ENCODE data around the gene PNISR.

The PNISR gene

GRCh38 chr6:99425647-99426450 is 741 bp upstream of the PNISR start:
- Histone ChIP-seq H3K18ac (ENCODE audit: low read depth in 1 of 2, low read length in 2 of 2) (peak overlapping the region; percentile 90 to 97), H2BK5ac (ENCODE audit: low read depth, low read length, poor library complexity, severe bottlenecking) (peak overlapping the region; percentile 97), H3K4me1 (ENCODE audit: control insufficient read depth, insufficient read depth, low read depth, low read length) (peaks cover 12% of the 10 kb centered on the region), H3K79me1 (replicated peaks; ENCODE audit: low read length, poor library complexity, severe bottlenecking) (peaks cover 8% of the 10 kb centered on the region), H3K14ac (ENCODE audit: low read length in 2 of 2) (no peak overlapping the region), H2AK5ac (ENCODE audit: low read length, severe bottlenecking) (peak overlapping the region; percentile 82), H3K27ac (ENCODE audit: low read length, poor library complexity, severe bottlenecking) (peak overlapping the region; percentile 100), H2BK15ac (ENCODE audit: low read depth, poor library complexity, severe bottlenecking) (peak overlapping the region; percentile 69), H3K36me3 (ENCODE audit: control insufficient read depth in 1 of 2, insufficient read depth in 2 of 2, low read depth in 1 of 2, low read length in 2 of 2) (peaks cover 3 to 36% of the 10 kb centered on the region in 2 experiments), H3K4ac (ENCODE audit: low read depth in 1 of 2, low read length in 2 of 2) (peak overlapping the region; percentile 96 to 98), H2BK12ac (ENCODE audit: low read length in 2 of 2) (peak overlapping the region in 1 of 2 experiments; percentile 59), H3K27me3 (ENCODE audit: control insufficient read depth in 1 of 2, insufficient read depth in 1 of 2, low read length in 2 of 2) (no peaks in the 10 kb centered on the region), H4K91ac (ENCODE audit: low read length) (peak overlapping the region; percentile 92), H2BK120ac (ENCODE audit: low read depth, low read length) (peak overlapping the region; percentile 85), H3K9ac (ENCODE audit: low read length) (peak overlapping the region; percentile 100), H3K23ac (ENCODE audit: low read length in 2 of 2) (peak overlapping the region; percentile 63 to 90), H4K8ac (ENCODE audit: low read length) (peak overlapping the region; percentile 94), H3K4me2 (ENCODE audit: low read length, poor library complexity, severe bottlenecking) (peak overlapping the region; percentile 90), H2AFZ (ENCODE audit: low read depth, low read length) (peak overlapping the region; percentile 80), H3K9me3 (ENCODE audit: control insufficient read depth, low read length) (no peaks in the 10 kb centered on the region), H3K4me3 (ENCODE audit: insufficient read depth in 1 of 2, low read depth in 1 of 2, low read length in 2 of 2) (peak overlapping the region; percentile 67 to 99)
- WGBS, result 4% methylated on average over 28 of the region's 29 CpGs
- DNase-seq, result peak; percentile 94

DNA sequence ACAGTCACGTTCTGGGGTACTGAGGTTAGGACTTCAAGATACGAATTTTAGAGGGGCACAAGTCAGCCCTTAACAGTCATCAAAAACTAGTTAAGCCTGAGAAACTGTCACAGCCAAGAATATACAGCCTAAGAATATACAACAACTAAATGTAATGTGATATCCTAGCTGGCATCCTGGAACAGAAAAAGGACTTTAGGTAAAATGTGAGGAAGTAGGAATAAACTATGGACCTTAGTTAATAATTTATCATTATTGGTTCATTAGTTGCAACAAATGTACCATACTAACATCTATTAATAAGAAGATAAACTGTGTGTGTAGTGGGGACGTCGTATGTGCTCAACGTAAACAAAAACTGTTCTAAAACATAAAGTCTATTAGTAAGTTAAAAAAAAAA is 1.1 kb downstream of the PNISR start:
- H2BK12ac ChIP-seq (ENCODE audit: low read length in 2 of 2), result no peak overlapping the region
- H2BK5ac ChIP-seq (ENCODE audit: low read depth, low read length, poor library complexity, severe bottlenecking), result no peak overlapping the region
- H2AK5ac ChIP-seq (ENCODE audit: low read length, severe bottlenecking), result no peak overlapping the region
- no peak overlapping the region for H3K27ac ChIP-seq (ENCODE audit: low read length, poor library complexity, severe bottlenecking)
- peaks cover 6% of the 10 kb centered on the region for H3K79me1 ChIP-seq (replicated peaks; ENCODE audit: low read length, poor library complexity, severe bottlenecking)
- peak overlapping the region; percentile 100 for H3K9ac ChIP-seq (ENCODE audit: low read length)
- no peak overlapping the region for H4K91ac ChIP-seq (ENCODE audit: low read length)
- no peaks in the 10 kb centered on the region for H3K27me3 ChIP-seq (ENCODE audit: control insufficient read depth in 1 of 2, insufficient read depth in 1 of 2, low read length in 2 of 2)
- H3K18ac ChIP-seq (ENCODE audit: low read depth in 1 of 2, low read length in 2 of 2), result no peak overlapping the region
- no peak for DNase-seq
- H3K4me3 ChIP-seq (ENCODE audit: insufficient read depth in 1 of 2, low read depth in 1 of 2, low read length in 2 of 2), result peak overlapping the region in 1 of 2 experiments; percentile 99
- H3K9me3 ChIP-seq (ENCODE audit: control insufficient read depth, low read length), result no peaks in the 10 kb centered on the region
- no peak overlapping the region for H3K4ac ChIP-seq (ENCODE audit: low read depth in 1 of 2, low read length in 2 of 2)
- H3K36me3 ChIP-seq (ENCODE audit: control insufficient read depth in 1 of 2, insufficient read depth in 2 of 2, low read depth in 1 of 2, low read length in 2 of 2), result peaks cover 3 to 30% of the 10 kb centered on the region in 2 experiments
- no peak overlapping the region for H3K23ac ChIP-seq (ENCODE audit: low read length in 2 of 2)
- H2BK15ac ChIP-seq (ENCODE audit: low read depth, poor library complexity, severe bottlenecking), result no peak overlapping the region
- H2AFZ ChIP-seq (ENCODE audit: low read depth, low read length), result no peak overlapping the region
- no peak overlapping the region for H3K14ac ChIP-seq (ENCODE audit: low read length in 2 of 2)
- H3K4me1 ChIP-seq (ENCODE audit: control insufficient read depth, insufficient read depth, low read depth, low read length), result peaks cover 12% of the 10 kb centered on the region
- H3K4me2 ChIP-seq (ENCODE audit: low read length, poor library complexity, severe bottlenecking), result peak overlapping the region; percentile 52
- no peak overlapping the region for H2BK120ac ChIP-seq (ENCODE audit: low read depth, low read length)
- no peak overlapping the region for H4K8ac ChIP-seq (ENCODE audit: low read length)
- WGBS, result 86% methylated on average over 2 of the region's 5 CpGs

DNA sequence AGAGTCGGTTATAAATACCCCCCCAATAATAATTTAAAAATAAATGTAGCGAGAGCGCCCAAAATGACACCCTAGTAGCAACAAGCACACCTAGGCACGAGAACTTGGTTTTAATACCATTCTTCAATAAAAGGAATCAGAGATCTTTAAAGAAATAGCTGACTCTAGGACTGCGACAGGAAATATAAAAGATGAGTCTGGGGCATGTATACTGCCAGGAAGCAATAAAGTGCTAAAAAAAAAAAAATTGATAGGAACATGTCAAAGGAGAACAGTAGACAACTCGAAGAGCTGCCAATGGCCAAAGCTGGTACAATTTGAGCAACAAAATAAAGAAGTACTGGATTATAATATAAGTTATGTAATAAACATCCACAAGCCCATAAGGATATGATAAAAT is 2.2 kb downstream of the PNISR start:
- Histone ChIP-seq H3K27me3 (ENCODE audit: control insufficient read depth in 1 of 2, insufficient read depth in 1 of 2, low read length in 2 of 2) (no peaks in the 10 kb centered on the region), H4K8ac (ENCODE audit: low read length) (no peak overlapping the region), H3K36me3 (ENCODE audit: control insufficient read depth in 1 of 2, insufficient read depth in 2 of 2, low read depth in 1 of 2, low read length in 2 of 2) (peaks cover 3 to 26% of the 10 kb centered on the region in 2 experiments), H3K9me3 (ENCODE audit: control insufficient read depth, low read length) (no peaks in the 10 kb centered on the region), H3K4ac (ENCODE audit: low read depth in 1 of 2, low read length in 2 of 2) (no peak overlapping the region), H3K79me1 (replicated peaks; ENCODE audit: low read length, poor library complexity, severe bottlenecking) (peaks cover 5% of the 10 kb centered on the region), H3K27ac (ENCODE audit: low read length, poor library complexity, severe bottlenecking) (no peak overlapping the region), H2BK120ac (ENCODE audit: low read depth, low read length) (no peak overlapping the region), H3K4me1 (ENCODE audit: control insufficient read depth, insufficient read depth, low read depth, low read length) (peaks cover 11% of the 10 kb centered on the region), H2AK5ac (ENCODE audit: low read length, severe bottlenecking) (no peak overlapping the region), H2BK5ac (ENCODE audit: low read depth, low read length, poor library complexity, severe bottlenecking) (no peak overlapping the region), H3K14ac (ENCODE audit: low read length in 2 of 2) (no peak overlapping the region), H4K91ac (ENCODE audit: low read length) (no peak overlapping the region), H3K23ac (ENCODE audit: low read length in 2 of 2) (no peak overlapping the region), H3K4me2 (ENCODE audit: low read length, poor library complexity, severe bottlenecking) (no peak overlapping the region), H2BK15ac (ENCODE audit: low read depth, poor library complexity, severe bottlenecking) (no peak overlapping the region), H3K18ac (ENCODE audit: low read depth in 1 of 2, low read length in 2 of 2) (no peak overlapping the region), H2BK12ac (ENCODE audit: low read length in 2 of 2) (no peak overlapping the region), H3K4me3 (ENCODE audit: insufficient read depth in 1 of 2, low read depth in 1 of 2, low read length in 2 of 2) (peak overlapping the region in 1 of 2 experiments; percentile 99), H3K9ac (ENCODE audit: low read length) (no peak overlapping the region), H2AFZ (ENCODE audit: low read depth, low read length) (no peak overlapping the region)
- no peak for DNase-seq
- WGBS, result 82% methylated on average over 1 of the region's 6 CpGs

GRCh38 chr6:99416892-99417767 is 8.0 kb downstream of the PNISR start:
- Histone ChIP-seq H2AK5ac (ENCODE audit: low read length, severe bottlenecking) (no peak overlapping the region), H3K23ac (ENCODE audit: low read length in 2 of 2) (no peak overlapping the region), H3K27me3 (ENCODE audit: control insufficient read depth in 1 of 2, insufficient read depth in 1 of 2, low read length in 2 of 2) (no peaks in the 10 kb centered on the region), H3K79me1 (replicated peaks; ENCODE audit: low read length, poor library complexity, severe bottlenecking) (peaks cover 1% of the 10 kb centered on the region), H3K4me3 (ENCODE audit: insufficient read depth in 1 of 2, low read depth in 1 of 2, low read length in 2 of 2) (no peak overlapping the region), H3K14ac (ENCODE audit: low read length in 2 of 2) (no peak overlapping the region), H3K36me3 (ENCODE audit: control insufficient read depth in 1 of 2, insufficient read depth in 2 of 2, low read depth in 1 of 2, low read length in 2 of 2) (peaks cover 5 to 31% of the 10 kb centered on the region in 2 experiments), H2BK12ac (ENCODE audit: low read length in 2 of 2) (no peak overlapping the region), H2BK120ac (ENCODE audit: low read depth, low read length) (no peak overlapping the region), H3K4me2 (ENCODE audit: low read length, poor library complexity, severe bottlenecking) (no peak overlapping the region), H3K9me3 (ENCODE audit: control insufficient read depth, low read length) (no peaks in the 10 kb centered on the region), H3K4me1 (ENCODE audit: control insufficient read depth, insufficient read depth, low read depth, low read length) (peaks cover 2% of the 10 kb centered on the region), H4K8ac (ENCODE audit: low read length) (no peak overlapping the region), H4K91ac (ENCODE audit: low read length) (no peak overlapping the region), H2BK5ac (ENCODE audit: low read depth, low read length, poor library complexity, severe bottlenecking) (no peak overlapping the region), H3K18ac (ENCODE audit: low read depth in 1 of 2, low read length in 2 of 2) (no peak overlapping the region), H3K4ac (ENCODE audit: low read depth in 1 of 2, low read length in 2 of 2) (no peak overlapping the region), H2BK15ac (ENCODE audit: low read depth, poor library complexity, severe bottlenecking) (no peak overlapping the region), H2AFZ (ENCODE audit: low read depth, low read length) (no peak overlapping the region), H3K27ac (ENCODE audit: low read length, poor library complexity, severe bottlenecking) (no peak overlapping the region), H3K9ac (ENCODE audit: low read length) (no peak overlapping the region)
- no peak for DNase-seq
- WGBS, result 98% methylated on average over 5 of the region's 9 CpGs
